GM21367 (cell line): ENCODE measurements around the gene GTF3C1.

Experiments
- ATAC-seq: cut with Tn5 transposase; IDR thresholded peaks from one replicate; pipeline ENCODE4 v1.9.1; 2021; ENCODE audit not compliant: unreplicated experiment

Gene GTF3C1

DNA sequence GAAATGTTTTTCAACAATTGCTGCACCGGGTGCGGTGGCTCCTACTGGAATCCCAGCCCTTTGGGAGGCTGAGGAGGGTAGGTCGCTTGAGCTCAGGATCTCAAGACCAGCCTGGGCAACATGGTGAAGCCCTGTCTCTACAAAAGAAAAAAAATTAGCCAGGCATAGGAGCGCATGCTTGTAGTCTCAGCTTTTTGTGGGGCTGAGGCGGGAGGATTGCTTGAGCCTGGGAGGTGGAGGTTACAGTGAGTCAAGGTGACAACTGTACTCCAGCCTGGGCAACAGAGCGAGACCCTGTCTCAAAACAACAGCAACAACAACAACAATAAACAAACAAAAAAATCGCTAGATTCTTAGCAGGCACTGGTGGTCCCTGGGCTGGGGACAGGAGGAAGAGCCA, 119.2 kb downstream of the GTF3C1 start:
- no peak for ATAC-seq

DNA sequence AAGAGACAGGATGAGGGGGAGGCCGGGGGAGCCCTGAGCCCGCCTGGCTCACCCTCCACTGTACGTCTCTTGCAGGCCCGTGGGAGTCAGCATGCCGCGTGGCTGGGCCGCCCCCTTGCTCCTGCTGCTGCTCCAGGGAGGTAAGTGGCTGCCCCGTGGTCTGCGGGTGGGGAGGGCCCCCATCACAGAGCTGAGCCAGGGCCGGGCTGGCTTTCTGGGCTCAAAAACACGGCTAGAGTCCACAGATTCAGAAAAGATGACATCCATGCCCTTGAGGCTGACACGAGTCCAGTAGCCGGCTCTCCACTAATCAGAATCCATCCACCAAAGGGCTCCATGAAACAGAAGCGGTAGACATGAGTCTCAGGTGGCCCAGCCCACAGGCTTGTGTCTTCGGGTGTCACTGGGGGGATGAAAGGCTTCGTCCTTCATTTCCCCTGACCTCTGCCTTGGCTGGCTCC, 119.7 kb downstream of the GTF3C1 start:
- ATAC-seq: no peak

DNA sequence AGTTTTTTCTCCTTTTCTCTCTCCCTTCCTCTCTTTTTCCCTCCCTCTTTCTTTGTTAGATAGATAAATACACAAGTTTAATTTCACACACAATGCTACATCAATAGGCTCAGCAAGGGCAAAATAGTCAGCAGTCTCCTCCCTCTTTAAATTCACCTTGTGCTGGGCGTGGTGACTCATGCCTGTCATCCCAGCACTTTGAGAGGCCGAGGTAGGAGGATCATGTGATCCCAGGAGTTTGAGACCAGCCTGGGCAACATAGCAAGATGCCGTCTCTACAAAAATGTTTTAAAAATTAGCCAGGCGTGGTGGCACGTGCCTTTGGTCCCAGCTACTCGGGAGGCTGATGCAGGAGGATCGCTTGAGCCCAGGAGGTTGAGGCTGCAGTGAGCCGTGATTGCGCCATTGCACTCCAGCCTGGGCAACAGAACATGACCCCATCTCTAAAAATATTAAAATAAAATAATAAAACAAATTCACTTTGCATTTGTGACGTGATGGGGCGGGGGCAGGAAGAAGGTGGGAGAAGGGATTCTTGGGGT, 120.3 kb downstream of the GTF3C1 start:
- no peak for ATAC-seq

DNA sequence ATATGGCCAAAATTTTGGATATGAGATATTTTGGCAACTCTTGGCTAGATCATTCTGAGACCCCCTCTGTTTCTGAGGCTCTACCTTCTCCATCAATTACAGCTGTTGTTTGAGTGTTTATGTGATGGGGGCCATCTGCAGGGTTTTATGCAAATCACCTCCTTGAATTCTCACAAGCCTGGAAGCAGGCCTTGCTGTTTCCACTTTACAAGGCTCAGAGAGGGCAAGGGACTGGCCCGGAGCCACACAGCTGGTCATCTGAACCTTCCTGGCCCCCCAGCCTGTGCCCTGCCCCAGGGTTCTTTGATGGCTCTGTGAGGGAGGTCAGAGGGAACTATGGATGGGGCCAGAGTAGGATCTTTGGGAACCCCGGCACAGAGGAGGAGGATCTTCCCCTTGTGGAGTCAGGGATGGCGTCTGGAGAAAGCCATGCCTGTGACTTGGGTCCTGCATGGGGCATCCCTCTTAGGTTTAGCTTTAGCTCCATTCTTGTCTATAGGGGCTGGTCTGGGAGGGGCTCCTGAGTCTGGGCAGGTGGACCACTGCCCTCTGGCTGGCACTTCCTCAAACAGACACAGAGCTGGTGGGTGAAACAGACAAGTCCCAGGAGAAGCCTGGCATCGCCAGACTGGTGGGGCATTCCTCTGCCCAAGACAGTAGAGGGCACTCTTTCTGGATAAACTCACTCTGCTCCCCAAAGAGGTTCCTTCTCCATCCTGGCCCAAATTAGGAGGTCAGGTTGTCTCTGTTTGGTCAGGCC, 121.5 kb downstream of the GTF3C1 start:
- no peak for ATAC-seq

DNA sequence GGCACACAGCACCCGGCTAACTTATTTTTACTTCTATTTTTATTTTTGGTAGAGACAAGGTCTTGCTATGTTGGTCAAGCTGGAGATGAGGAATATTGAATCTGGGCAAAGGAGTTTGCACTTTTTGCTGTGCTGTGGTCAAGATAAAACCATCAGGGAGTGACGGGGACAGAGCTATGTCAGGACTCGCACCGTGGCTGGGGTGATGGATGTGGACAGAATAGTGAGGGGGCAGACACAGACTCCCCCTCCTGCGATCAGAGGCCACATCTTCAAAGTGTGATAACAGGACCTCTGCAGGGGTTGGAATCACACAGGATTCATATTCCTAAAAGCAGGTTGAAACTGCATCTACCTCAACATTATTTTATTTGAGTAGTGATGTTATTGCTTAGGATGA, 122.2 kb downstream of the GTF3C1 start:
- ATAC-seq: no peak

DNA sequence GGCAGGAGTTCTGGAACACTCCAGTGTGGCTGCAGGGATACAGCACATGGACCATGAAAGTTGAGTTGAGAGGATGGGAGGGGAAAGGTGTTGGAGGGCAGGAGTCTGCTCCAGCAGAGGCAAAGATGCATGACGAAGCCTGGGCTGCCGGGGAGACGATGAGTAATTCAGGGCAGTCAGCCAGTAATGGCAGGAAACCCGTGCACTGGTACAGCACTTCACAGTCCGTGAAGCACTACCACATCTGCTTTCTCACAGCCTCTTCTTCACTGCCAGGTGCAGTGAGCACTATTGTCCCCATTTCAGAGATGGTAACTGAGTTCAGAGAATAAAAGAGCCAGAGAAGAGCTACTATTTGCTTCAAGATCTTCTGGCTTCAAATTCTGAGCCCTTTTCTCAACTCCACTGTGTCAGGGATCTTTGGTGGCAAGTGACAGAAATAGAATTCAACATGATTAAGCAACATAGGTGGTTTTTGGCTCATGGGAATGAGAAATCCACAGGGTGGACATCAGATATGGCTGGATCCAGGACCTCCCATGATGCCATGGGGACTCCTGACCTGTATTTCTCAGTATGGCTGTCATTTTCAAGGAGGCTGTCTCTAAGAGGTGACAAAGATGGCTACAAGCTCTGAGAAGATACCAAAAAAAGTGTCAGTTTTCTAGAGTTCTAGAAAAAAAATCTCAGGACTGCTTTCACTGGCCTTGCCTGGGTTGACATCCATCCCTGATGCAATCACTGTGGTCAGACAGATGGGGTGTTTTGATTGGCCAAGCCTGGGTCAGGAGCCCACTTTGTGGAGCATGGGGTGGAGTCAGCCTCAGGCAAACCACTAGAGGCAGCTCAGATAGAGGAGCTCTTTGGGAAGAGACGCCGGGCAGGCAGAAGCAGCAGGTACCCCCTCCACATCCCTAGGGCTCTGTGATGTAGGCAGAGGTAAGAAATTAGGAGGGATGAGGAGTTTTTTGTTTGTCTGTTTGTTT, 123.0 kb downstream of the GTF3C1 start:
- ATAC-seq: peak; percentile 58

DNA sequence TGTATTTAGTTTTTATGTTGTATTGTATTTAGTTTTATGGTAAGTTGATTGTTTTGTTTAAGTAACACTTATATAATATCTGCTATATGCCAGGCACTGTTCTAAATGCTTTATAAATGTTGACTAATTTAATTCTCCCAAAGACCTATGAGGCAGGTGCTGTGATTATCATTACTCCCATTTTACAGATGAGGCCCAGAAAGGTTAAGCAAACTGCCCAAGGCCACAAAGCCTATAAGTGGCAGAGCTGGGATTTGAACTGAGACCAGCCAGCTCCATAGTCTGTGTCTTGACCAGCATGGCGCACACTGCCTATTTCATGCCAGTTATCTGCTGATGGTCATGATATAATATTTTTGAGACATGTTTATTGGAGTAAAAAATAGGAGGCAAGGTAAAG, 123.8 kb downstream of the GTF3C1 start:
- no peak for ATAC-seq

DNA sequence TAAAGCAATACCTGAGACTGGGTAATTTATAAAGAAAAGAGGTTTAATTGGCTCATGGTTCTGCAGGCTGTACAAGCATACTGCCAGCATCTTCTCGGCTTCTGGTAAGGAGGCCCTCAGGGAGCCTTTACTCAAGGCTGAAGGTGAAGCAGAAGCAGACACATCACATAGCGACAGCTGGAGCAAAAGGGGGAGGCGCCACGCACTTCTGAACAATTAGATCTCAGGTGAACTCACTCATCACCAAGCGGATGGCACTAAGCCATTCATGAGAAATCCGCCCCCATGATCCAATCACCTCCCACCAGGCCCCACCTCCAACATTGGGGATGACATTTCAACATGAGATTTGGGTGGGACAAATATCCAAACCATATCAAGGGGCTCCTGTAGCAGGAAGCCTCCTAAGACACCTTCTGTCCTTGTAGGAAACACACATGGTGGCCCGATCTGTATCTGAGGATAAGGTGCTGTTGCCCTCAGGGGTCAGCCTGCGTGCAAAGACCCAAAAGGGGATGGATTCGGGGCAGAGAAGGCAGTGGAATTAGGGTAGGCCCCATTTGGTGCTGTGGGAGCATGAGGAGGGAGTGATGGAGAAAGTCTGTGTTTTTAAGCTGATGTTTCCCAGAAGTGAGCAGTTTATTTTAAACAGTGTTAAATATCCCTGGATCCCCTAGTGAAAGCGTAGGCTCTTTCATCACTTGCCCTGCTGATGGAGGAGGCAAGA, 124.8 kb downstream of the GTF3C1 start:
- no peak for ATAC-seq

DNA sequence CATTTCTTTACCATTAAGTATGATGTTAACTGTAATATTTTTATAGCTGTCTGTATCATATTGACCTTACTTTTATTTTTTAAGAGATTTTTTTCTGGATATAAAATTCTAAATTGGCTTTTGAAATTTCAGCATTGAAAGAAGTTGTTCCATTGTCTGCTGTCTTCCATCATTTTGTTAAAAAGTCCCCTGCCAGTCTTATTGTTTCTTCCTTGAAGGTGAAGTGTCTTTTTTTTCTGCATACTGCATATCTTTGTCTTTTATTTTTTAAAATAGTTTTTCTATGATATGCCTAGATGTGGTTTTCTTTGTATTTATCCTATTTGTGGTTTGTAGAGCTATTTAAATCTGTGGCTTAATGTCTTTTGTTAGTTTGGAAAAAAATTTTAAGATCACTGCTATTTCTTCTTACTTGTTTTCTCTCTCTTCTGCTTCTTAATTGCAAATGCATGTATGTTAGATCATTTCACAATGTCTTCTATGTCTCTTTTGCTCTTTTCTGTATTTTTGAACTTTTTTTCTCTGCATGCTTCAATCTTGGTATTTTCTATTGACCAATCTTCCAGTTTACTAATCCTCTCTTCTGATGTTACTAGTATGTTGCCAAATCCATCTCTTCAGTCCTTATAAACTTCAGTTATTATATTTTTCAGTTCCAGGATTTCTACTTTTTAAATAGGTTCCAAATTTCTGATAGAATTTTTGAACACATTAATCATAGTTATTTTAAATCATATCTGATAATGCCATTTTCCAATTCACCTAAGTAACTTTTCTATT, 127.6 kb downstream of the GTF3C1 start:
- no peak for ATAC-seq

DNA sequence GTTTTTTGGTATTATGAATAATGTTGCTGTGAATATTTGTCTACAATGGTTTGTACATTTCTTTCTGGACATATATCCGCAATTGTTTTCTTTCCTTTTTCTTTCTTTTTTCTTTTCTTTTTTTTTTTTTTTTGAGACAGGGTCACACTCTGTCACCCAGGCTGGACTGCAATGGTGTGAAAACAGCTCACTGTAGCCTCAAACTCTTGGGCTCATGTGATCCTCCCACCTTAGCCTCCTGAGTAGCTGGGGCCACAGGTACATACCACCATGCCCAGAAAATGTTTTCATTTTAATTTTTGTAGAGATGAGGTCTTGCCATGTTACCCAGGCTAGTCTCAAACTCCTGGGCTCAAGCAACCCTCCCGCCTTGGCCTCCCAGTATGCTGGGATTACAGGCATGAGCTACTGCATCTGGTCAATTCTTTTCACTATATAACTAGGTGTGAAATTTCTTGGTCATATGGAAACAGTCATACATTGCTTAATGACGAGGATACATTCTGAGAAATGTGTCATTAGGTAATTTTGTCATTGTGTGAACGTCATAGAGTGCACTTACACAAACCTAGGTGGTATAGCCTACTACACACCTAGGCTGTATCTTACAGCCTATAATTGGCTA, 132.6 kb downstream of the GTF3C1 start:
- no peak for ATAC-seq

DNA sequence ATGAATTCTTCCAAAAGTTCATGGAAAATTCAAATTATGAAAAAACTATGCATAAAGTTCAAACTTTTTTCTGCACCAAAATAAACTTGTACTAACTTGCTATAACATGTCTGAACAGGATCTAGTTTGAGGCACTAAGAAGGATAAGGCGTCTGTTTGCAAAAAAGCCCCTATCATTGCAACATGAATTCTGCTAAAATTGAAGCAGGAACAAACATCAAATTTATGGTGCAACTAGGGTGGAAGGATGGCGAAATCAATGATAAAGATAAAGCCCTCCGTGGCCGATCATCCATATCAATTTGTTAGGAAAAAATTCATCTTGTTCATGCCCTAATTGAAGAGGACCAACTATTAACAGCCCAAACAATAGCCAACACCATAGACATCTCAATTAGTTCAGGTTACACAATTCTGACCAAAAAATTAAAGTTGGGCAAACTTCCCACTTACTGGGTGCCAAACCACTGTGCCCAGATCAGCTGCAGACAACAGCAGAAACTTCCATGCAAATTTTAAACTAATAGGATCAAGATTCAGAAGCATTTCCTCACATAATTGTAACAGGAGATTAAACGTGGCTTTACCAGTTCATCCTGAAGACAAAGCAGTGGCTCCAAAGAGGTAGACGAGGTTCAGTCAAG, 134.8 kb downstream of the GTF3C1 start:
- no peak for ATAC-seq

DNA sequence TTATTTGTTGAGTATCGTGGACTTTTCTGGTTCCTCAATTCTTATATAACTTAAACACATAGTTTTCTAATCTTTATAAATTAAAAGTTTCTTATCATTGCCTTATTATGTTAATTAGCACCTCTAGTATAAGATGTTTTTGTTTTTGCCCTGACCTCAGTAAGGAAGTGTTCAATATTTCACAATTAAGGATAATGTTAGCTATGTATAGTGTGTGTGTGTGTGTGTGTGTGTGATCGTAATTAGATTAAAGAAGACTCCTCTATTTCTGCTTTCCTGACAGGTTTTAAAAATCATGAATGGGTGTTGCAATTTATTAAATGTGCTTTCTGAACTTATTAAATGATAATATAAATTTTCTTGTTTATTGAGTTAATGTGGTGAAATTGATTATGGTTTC, 135.8 kb downstream of the GTF3C1 start:
- ATAC-seq: no peak

DNA sequence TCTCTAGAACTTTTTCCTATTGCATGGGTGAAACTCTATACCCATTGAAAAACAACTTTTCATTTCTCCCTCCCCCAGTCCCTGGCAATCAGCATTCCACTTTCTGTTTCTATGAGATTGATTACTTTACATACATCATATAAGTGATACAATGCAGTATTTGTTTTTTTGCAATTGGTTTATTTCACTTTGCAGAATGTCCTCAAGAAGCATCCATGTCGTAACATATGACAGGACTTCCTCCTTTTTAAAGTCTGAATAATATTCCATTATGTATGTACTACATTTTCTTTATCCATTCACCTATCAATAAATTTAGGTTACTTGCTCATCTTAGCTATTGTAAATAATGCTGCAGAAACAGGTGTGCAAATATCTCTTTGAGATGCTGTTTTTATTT, 139.0 kb downstream of the GTF3C1 start:
- ATAC-seq: no peak
